GM12865 (cell line): Measurements from ENCODE around the gene ZHX3.

ENCODE experiments used
- DNase-seq: peaks from one replicate; pipeline ENCODE4 v3.0.0; 2010; ENCODE audit warnings: low read depth
- H3K4me3 ChIP-seq: 2 replicates; pipeline ENCODE4 v1.5.1; 2011; ENCODE audit warnings: mild to moderate bottlenecking, low read depth, low read length, control low read depth
- TF ChIP-seq, protein P1 (sequence below): IDR thresholded peaks from 2 replicates; pipeline ENCODE4 v1.5.1; 2011; ENCODE audit warnings: low read length, control low read depth, low read depth, inconsistent platforms; ENCODE audit not compliant: insufficient read depth; ENCODE audit errors: missing control alignments

Gene ZHX3

DNA sequence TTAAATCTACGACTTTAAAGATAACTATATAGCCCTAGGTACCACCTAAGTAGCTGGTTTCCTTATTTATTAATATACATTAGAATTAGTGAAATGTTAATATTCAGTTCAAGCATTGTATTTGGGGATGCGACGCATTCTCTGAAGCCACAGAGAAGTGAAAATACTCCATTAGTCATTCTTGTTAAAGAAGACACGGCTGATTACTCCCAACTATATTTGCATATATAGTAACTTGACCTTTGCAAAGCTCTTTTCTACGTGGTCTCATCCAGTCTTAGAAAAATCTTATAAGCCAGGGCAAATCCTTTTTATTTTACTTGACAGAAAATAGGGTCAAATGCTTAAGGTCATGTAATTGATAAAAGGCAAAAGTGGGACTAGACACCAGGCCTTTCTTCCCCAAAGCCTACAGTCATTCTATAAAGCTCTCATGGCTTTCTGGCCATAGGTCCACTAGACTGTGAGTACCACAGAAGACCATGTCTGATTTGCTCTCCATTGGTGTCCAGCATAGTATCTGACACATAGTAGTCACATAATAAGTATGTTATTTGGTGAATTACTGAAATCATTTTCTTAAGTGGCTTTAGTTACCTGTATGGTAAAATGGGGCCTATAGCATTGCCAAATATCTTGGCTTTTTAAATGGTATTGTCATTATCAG lies 11.3 kb downstream of the ZHX3 start:
- no peak overlapping the region for H3K4me3 ChIP-seq
- DNase-seq: peak; percentile 70
- TF ChIP-seq, protein P1, sequence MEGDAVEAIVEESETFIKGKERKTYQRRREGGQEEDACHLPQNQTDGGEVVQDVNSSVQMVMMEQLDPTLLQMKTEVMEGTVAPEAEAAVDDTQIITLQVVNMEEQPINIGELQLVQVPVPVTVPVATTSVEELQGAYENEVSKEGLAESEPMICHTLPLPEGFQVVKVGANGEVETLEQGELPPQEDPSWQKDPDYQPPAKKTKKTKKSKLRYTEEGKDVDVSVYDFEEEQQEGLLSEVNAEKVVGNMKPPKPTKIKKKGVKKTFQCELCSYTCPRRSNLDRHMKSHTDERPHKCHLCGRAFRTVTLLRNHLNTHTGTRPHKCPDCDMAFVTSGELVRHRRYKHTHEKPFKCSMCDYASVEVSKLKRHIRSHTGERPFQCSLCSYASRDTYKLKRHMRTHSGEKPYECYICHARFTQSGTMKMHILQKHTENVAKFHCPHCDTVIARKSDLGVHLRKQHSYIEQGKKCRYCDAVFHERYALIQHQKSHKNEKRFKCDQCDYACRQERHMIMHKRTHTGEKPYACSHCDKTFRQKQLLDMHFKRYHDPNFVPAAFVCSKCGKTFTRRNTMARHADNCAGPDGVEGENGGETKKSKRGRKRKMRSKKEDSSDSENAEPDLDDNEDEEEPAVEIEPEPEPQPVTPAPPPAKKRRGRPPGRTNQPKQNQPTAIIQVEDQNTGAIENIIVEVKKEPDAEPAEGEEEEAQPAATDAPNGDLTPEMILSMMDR: no peak

DNA sequence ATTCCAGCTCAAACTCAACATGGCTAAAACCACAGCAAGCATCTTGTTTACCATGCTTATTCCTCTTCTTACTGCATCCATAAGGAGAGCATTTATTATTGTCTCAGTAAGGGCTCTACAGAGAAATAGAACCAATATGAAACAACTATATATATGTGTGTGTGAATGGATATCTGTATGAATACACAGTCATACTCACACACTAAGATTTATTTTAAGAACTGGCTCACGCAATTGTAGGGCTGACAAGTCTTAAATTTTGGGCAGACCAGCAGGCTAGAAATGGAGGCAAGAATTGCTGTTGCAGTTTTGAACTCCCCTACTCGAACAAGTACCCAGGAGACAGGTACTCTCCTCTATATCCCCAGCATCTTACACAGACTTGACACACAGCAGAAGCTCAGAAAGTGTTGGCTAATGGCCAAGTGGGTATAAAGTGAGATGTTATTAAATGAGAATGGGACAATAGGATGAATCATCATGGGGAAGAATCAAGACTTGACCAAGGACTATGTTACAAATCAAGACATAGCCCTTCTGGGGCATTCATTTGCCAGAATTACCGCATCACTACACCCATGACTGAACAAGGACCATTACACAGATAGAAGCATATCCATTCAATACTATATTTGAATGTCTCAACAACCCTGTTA lies 13.0 kb downstream of the ZHX3 start:
- TF ChIP-seq, protein P1: no peak
- no peak overlapping the region for H3K4me3 ChIP-seq
- DNase-seq: no peak

DNA sequence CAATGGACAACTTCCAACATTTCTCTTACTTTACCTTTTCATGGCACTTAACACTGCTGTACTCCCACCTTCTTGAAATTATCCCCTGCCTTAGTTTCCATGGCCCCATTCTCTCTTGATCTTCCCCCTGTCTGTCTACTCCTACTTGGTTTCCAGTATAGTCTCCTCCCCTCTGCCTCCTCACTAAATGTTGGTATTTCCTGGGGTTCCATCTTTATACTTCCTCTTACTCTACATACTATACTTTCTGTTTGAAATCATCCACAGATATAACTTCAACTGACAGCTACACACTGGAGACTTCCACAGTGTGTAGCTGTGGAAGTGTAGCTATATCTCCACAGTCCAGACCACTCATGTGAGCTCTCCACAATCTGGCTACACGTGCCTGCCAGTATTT lies 13.5 kb downstream of the ZHX3 start:
- no peak for DNase-seq
- TF ChIP-seq, protein P1: no peak
- no peak overlapping the region for H3K4me3 ChIP-seq

DNA sequence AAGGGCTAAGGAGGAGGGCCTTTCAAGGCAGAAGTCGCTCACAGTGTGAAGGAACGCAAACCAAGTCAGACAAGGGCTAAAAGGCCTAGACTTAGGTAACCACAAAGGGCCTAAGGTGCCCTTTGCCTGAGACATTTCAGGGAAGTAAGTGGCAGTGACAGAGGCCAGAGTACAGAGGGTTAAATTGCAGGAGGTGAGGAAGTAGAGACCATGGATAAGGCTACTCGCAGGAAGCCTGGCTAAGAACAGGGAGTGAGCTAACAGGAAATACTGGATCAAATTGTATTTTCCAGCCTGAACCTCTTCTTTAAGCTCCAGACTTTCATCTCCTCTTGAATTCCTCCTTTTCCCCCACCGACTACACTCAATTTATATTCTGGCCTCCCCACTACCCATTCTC lies 16.6 kb downstream of the ZHX3 start:
- DNase-seq: no peak
- TF ChIP-seq, protein P1: no peak
- no peak overlapping the region for H3K4me3 ChIP-seq

DNA sequence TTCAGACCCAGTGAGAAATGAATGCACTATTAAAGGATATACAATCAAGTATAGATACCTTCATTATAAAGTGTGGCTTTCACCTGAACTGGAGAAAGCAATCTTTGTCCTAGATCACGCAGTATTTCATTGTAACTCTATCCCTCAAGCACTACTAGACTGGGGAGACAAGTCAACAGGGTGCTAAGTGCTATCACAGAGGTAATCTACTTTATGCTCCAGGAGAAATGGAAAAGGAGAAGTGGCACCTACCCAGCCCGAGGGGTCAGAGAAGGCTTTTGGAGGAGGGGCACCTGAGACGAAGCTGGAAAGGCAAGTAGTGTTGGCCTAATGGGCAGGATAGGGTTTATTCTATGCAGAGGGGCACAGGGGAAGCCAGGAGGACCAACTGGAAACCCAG lies 17.1 kb downstream of the ZHX3 start:
- TF ChIP-seq, protein P1: no peak
- DNase-seq: no peak
- no peak overlapping the region for H3K4me3 ChIP-seq

DNA sequence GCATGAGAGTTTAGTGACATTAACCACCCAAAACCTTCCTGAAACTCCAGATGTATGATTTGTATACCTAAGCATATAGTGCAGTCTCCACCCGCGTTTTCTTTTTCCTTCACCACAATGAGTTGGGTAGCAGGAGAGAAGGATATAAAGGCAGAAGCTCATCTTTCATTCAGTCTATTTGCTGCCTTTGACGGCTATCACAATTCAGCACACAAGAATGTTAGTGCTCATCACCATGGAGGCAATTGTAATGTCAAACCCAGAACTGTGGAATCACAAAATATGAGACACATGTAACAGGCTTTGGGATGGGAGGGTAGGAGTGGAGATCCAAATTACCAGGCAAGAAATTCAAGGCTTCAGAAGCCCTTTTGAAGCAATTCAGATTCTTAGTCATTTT lies 17.6 kb downstream of the ZHX3 start:
- no peak for DNase-seq
- TF ChIP-seq, protein P1: no peak
- no peak overlapping the region for H3K4me3 ChIP-seq

DNA sequence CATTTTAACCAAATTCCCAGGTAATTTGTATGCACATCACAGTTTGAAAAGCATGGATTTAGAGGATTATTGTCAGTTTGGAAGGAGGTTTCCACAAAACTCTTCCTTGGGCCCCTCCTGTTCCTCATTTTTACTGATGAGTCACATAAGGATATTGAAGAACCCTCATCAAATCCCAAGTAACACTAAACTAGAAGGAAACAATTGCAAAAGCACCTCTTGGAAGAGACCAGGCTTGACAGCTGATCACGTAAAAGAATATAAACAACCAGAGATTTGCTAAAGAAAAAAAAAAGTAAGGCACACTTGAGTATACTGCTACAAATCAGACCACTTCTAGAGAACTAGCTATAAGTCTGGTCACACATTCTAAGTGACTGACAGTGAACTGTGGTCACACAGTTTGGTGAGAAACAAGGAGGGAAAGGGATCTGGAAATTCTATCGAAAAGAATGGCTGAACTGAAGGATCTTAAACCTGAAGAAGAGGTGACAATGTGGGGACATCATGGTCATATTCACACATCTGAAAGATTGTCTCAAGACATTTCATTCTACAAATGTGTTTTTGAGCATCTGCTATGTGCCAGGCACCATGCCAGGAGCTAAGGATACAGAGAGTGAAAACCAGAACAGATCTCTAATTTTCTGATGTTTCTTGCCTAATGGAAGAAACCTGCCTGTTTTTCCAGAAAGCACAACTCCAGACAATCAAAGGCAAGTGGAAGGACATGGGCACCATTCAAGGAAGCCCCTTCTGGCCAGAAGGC lies 24.1 kb downstream of the ZHX3 start:
- H3K4me3 ChIP-seq: no peak overlapping the region
- TF ChIP-seq, protein P1: no peak
- no peak for DNase-seq
